Immature natural killer cell (primary cell): Measurements from ENCODE around the gene ZNF782. TPM values are rescaled to one million over a fixed set of nuclear protein-coding genes. Genes with fewer than 3 reads are reported as not detected.
A peak's percentile ranks its signal among the peaks of the same experiment; 100 is the strongest.
"Not testable (repeated sequence)": the region's sequence is repeated elsewhere in the genome, so short reads cannot be mapped to it uniquely, and the experiment has no call there.

ENCODE experiments used
- DNase-seq, 3 donors: peaks; one replicate each; pipeline ENCODE4 v3.0.0; 2022; ENCODE audit warnings: mixed read lengths in 1 of 3
- H3K27ac Mint-ChIP-seq, 6 donors: one replicate each; pipeline ENCODE4 v1.8.0; 2020; ENCODE audit warnings: mixed read lengths in 6 of 6, mild to moderate bottlenecking in 5 of 6, inconsistent platforms in 4 of 6, moderate library complexity in 3 of 6
- H3K27me3 Mint-ChIP-seq, 3 donors: one replicate each; pipeline ENCODE4 v1.8.0; 2020 to 2021; ENCODE audit warnings: low read depth in 3 of 3, mild to moderate bottlenecking in 3 of 3, mixed read lengths in 3 of 3, moderate library complexity in 3 of 3, inconsistent platforms in 1 of 3
- H3K36me3 Mint-ChIP-seq, 3 donors: one replicate each; pipeline ENCODE4 v1.8.0; 2020; ENCODE audit warnings: mixed read lengths in 3 of 3, inconsistent platforms in 2 of 3, mild to moderate bottlenecking in 2 of 3
- H3K4me1 Mint-ChIP-seq, 2 donors: one replicate each; pipeline ENCODE4 v1.8.0; 2020; ENCODE audit warnings: inconsistent platforms in 2 of 2, mild to moderate bottlenecking in 2 of 2, mixed read lengths in 2 of 2, moderate library complexity in 1 of 2
- H3K4me3 Mint-ChIP-seq, 5 donors: one replicate each; pipeline ENCODE4 v1.8.0; 2020; ENCODE audit warnings: mild to moderate bottlenecking in 5 of 5, mixed read lengths in 5 of 5, inconsistent platforms in 3 of 5, moderate library complexity in 3 of 5
- H3K9me3 Mint-ChIP-seq, 6 donors: one replicate each; pipeline ENCODE4 v1.8.0; 2020; ENCODE audit warnings: mild to moderate bottlenecking in 6 of 6, mixed read lengths in 6 of 6, inconsistent platforms in 4 of 6, moderate library complexity in 3 of 6
- polyA plus RNA-seq, 3 donors: library from polyadenylated mRNA; unstranded; fragments of 300-500 nt; fragmentation: Illumina TruSeq; gene quantifications; one replicate each; pipeline ENCODE4 v1.2.3, GENCODE V29; 2021

Gene ZNF782
- 1 to 10 TPM in 2 of 3 donors, not detected in 1; 2.8 to 3.0 TPM for polyA plus RNA-seq

- Mint-ChIP-seq H3K4me3 (peak within 1 kb of the TSS; percentile 97 to 100 (median 99)), H3K27me3 (peaks cover 4 to 7% (median 5%) of the 10 kb centered on the region in 3 donors), H3K4me1 (peaks cover 34 to 43% of the 10 kb centered on the region in 2 donors), H3K36me3 (no peaks in the 10 kb centered on the region), H3K9me3 (no peaks in the 10 kb centered on the region), H3K27ac (peak within 1 kb of the TSS; percentile 88 to 99 (median 98))
- peak; percentile 81 to 82 (median 82) for DNase-seq
Measured at GRCh38 chr9:96853781-96854650, at the start of gene ZNF782. Gene ZNF782 (minus strand): TSS chr9:96854514. CDS start chr9:96851961, 2,553 bp downstream.

DNA sequence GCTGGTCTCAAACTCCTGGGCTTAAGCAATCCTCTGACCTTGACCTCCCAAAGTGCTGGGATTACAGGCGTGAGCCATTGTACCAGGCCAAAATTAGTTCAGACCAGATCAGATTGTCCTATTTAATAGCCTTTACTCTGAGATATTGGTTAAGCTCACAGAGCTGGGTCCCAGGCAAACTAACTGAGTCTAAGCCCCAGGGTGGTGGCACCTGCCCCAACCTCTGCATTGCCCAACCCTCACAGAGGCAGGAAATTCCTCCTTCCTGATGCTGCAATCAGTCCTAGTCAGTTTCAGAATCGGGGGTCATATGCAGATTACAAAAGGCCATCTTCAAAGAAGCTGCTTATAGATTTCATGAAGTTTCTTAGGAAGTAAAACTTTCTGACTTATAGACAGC is 45.7 kb upstream of the ZNF782 start:
- not testable (repeated sequence) for DNase-seq, H3K9me3 Mint-ChIP-seq, H3K4me1 Mint-ChIP-seq

DNA sequence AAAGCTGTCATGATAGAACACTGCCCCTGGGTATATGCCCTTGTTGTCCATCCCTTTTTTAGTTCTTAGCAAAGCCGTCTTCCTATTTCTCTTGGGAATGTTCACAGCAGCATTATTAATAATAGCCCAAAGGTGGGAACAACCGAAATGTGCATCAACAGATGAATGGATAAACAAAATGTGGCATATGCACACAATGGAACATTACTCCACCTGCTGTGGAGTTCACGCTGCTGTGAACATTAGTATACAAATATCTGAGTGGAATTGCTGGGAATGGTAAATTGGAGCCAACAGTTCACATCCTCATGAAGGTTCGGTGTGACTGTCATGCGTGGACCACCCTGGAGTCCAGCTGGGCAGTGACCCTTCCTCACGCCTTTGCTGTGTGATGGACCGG is 37.8 kb upstream of the ZNF782 start:
- H3K4me3 Mint-ChIP-seq: no peak overlapping the region
- H3K36me3 Mint-ChIP-seq: peaks cover 20 to 47% (median 24%) of the 10 kb centered on the region in 3 donors
- no peak for DNase-seq
- no peaks in the 10 kb centered on the region for H3K27me3 Mint-ChIP-seq
- H3K27ac Mint-ChIP-seq: no peak overlapping the region
- no peaks in the 10 kb centered on the region for H3K4me1 Mint-ChIP-seq
- H3K9me3 Mint-ChIP-seq: no peaks in the 10 kb centered on the region

More for the DNA sequence above, 45.7 kb upstream of the ZNF782 start:
- not testable (repeated sequence) for H3K27ac Mint-ChIP-seq, H3K27me3 Mint-ChIP-seq, H3K4me3 Mint-ChIP-seq
- peaks cover 0 to 24% (median 13%) of the 10 kb centered on the region in 3 donors for H3K36me3 Mint-ChIP-seq

DNA sequence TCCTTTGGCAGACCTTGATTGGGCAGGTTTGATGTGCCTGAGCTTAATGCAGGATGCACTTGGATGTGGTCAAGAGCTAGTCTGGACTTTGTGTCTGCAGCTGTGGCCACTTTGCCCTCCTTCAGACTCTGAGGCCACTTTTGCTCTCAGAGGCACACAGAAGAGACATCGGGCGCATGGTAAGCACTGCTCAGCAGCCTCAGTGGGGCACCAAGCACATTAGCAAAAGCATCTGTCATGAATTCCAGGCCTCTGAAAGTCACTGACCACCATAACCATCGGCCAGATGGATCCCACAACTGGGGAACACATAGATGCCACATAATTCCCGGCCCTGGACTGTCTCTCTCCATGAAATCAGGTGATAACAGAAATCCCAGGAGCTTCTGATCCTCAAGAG is 34.3 kb upstream of the ZNF782 start:
- no peaks in the 10 kb centered on the region for H3K4me1 Mint-ChIP-seq
- no peak overlapping the region for H3K27ac Mint-ChIP-seq
- no peaks in the 10 kb centered on the region for H3K27me3 Mint-ChIP-seq
- no peaks in the 10 kb centered on the region for H3K9me3 Mint-ChIP-seq
- no peak overlapping the region for H3K4me3 Mint-ChIP-seq
- no peak for DNase-seq
- peaks cover 3 to 21% (median 18%) of the 10 kb centered on the region in 3 donors for H3K36me3 Mint-ChIP-seq

GRCh38 chr9:96885424-96885823 is 31.1 kb upstream of the ZNF782 start:
- peaks cover 4 to 8% (median 4%) of the 10 kb centered on the region in 3 donors for H3K36me3 Mint-ChIP-seq
- no peak overlapping the region for H3K4me3 Mint-ChIP-seq
- no peak for DNase-seq
- H3K27me3 Mint-ChIP-seq: peaks cover 0 to 1% (median 1%) of the 10 kb centered on the region in 3 donors
- H3K9me3 Mint-ChIP-seq: peaks cover 0 to 2% (median 0%) of the 10 kb centered on the region in 6 donors
- no peak overlapping the region for H3K27ac Mint-ChIP-seq
- no peaks in the 10 kb centered on the region for H3K4me1 Mint-ChIP-seq

DNA sequence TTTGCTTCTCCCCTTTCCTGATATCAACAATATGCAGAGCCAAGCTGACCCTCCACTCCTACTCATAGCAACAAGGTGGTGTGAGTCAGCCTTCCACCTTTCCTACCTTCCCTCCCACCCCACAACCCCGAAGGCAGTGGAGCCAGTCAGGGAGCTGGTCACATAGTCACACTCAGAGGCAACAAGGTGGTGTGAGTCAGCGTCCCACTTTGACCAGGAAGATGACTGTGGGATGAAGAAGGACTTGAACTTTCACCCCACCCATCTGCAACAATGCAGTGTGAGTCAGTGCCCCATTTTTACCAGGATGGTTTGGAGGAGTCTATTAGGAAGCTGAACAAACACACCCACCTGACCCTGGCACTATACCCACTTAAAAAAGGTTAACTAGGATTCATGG is 30.1 kb upstream of the ZNF782 start:
- Mint-ChIP-seq H3K27me3 (peaks cover 0 to 1% (median 1%) of the 10 kb centered on the region in 3 donors), H3K4me1 (no peaks in the 10 kb centered on the region), H3K9me3 (peaks cover 0 to 2% (median 0%) of the 10 kb centered on the region in 6 donors), H3K27ac (no peak overlapping the region), H3K4me3 (no peak overlapping the region), H3K36me3 (peaks cover 3 to 8% (median 4%) of the 10 kb centered on the region in 3 donors)
- DNase-seq: no peak

- Mint-ChIP-seq H3K9me3 (peaks cover 0 to 2% (median 0%) of the 10 kb centered on the region in 6 donors), H3K4me1 (no peaks in the 10 kb centered on the region), H3K4me3 (no peak overlapping the region), H3K36me3 (peaks cover 1 to 8% (median 3%) of the 10 kb centered on the region in 3 donors), H3K27me3 (peaks cover 1 to 5% (median 1%) of the 10 kb centered on the region in 3 donors), H3K27ac (no peak overlapping the region)
- DNase-seq: no peak
Measured at GRCh38 chr9:96883922-96884321, 29.6 kb upstream of the ZNF782 start.

GRCh38 chr9:96877269-96877668 is 23.0 kb upstream of the ZNF782 start:
- Mint-ChIP-seq H3K4me1 (peaks cover 14 to 19% of the 10 kb centered on the region in 2 donors), H3K36me3 (peaks cover 0 to 4% (median 3%) of the 10 kb centered on the region in 3 donors), H3K27ac (no peak overlapping the region), H3K9me3 (peaks cover 0 to 2% (median 0%) of the 10 kb centered on the region in 6 donors), H3K4me3 (peak overlapping the region in 1 of 5 donors; percentile 41), H3K27me3 (peaks cover 15 to 51% (median 16%) of the 10 kb centered on the region in 3 donors)
- DNase-seq: no peak

DNA sequence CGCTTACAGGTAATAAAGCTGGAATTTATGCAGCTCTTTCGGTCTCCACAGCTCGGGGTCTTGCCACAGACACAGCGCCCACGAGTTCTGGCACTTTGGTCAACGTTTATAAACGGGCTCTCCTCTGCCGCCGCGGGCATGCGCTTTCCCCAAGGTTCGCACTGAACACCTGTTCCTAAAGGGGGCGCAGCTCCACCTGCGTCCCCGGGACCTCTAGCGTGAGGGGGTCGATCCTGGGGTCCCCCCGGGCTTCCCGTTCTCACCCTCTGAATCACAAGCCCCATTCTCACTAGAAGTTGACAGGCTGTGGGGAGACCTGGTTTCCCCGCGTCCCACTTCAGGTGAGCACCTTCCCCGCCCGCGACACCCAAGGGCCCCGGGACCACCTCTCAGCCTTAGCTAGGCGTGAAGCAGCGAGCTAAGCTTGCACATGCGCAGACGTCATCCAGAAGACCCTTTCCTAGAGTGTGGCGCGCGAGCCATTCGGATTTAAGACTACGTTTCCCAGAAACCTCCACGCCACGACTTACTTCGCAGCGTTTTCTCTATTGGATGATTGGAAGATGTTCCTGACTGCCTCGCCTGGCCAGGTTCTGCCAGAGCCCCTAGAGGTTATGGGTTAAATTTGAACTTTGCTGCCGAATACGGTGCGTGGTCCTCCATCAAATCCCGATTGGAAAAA is 21.3 kb upstream of the ZNF782 start:
- H3K27me3 Mint-ChIP-seq: peaks cover 14 to 51% (median 17%) of the 10 kb centered on the region in 3 donors
- peaks cover 14 to 19% of the 10 kb centered on the region in 2 donors for H3K4me1 Mint-ChIP-seq
- no peak for DNase-seq

GRCh38 chr9:96874947-96875460 is 20.7 kb upstream of the ZNF782 start:
- DNase-seq: peak in 2 of 3 donors; percentile 5 to 11
- Mint-ChIP-seq H3K4me3 (peak overlapping the region in 3 of 5 donors; percentile 31 to 68 (median 44)), H3K27me3 (peaks cover 14 to 51% (median 17%) of the 10 kb centered on the region in 3 donors), H3K9me3 (no peaks in the 10 kb centered on the region), H3K27ac (peak overlapping the region in 1 of 6 donors; percentile 57), H3K36me3 (peaks cover 0 to 4% (median 0%) of the 10 kb centered on the region in 3 donors), H3K4me1 (peaks cover 14 to 19% of the 10 kb centered on the region in 2 donors)

More for the DNA sequence above, 21.3 kb upstream of the ZNF782 start:
- Mint-ChIP-seq H3K27ac (peak overlapping the region in 1 of 6 donors; percentile 57), H3K9me3 (no peaks in the 10 kb centered on the region), H3K36me3 (peaks cover 0 to 4% (median 3%) of the 10 kb centered on the region in 3 donors), H3K4me3 (peak overlapping the region; percentile 31 to 68 (median 44))

- H3K4me3 Mint-ChIP-seq: no peak overlapping the region
- peaks cover 14 to 50% (median 17%) of the 10 kb centered on the region in 3 donors for H3K27me3 Mint-ChIP-seq
Measured at GRCh38 chr9:96874201-96874785, 20.0 kb upstream of the ZNF782 start.

DNA sequence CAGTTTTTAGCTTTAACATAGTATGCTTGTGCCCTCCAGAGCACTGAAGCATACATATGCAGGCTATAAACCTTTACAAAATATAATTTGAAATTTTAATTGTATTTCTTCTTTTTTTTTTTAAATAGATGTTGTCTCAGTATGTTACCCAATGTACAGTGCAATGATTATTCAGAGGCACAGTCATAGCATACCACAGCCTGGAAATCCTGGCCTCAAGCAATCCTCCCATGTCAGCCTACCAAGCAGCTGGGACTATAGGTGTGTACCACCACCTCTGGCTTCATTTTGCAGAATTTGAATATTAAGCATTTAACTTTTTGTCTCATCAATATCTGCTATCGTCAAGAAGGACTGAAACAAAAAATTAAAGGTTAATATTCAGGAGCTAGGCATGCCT is 16.9 kb upstream of the ZNF782 start:
- Mint-ChIP-seq H3K36me3 (peaks cover 0 to 4% (median 0%) of the 10 kb centered on the region in 3 donors), H3K27ac (no peak overlapping the region), H3K4me1 (peaks cover 12 to 15% of the 10 kb centered on the region in 2 donors), H3K27me3 (peaks cover 8 to 29% (median 14%) of the 10 kb centered on the region in 3 donors), H3K4me3 (no peak overlapping the region), H3K9me3 (no peaks in the 10 kb centered on the region)
- DNase-seq: no peak

More at GRCh38 chr9:96874201-96874785, 20.0 kb upstream of the ZNF782 start:
- Mint-ChIP-seq H3K4me1 (peaks cover 14 to 19% of the 10 kb centered on the region in 2 donors), H3K9me3 (no peaks in the 10 kb centered on the region), H3K27ac (no peak overlapping the region), H3K36me3 (peaks cover 0 to 4% (median 0%) of the 10 kb centered on the region in 3 donors)
- no peak for DNase-seq

- peaks cover 0 to 4% (median 0%) of the 10 kb centered on the region in 3 donors for H3K36me3 Mint-ChIP-seq
- H3K4me3 Mint-ChIP-seq: no peak overlapping the region
- no peak overlapping the region for H3K27ac Mint-ChIP-seq
- no peaks in the 10 kb centered on the region for H3K4me1 Mint-ChIP-seq
- peaks cover 2 to 14% (median 7%) of the 10 kb centered on the region in 3 donors for H3K27me3 Mint-ChIP-seq
- H3K9me3 Mint-ChIP-seq: no peaks in the 10 kb centered on the region
- DNase-seq: no peak
Measured at GRCh38 chr9:96868709-96869108, 14.4 kb upstream of the ZNF782 start.
